PC-3 (cell line): ENCODE data around the gene CHURC1. TPM values are rescaled to one million over a fixed set of nuclear protein-coding genes. Genes with fewer than 3 reads are reported as not detected.
A peak's percentile ranks its signal among the peaks of the same experiment; 100 is the strongest.

ENCODE experiments used
- ATAC-seq: fragments of 200-7000 bp; cut with Tn5 transposase; 2 replicates; pipeline ENCODE4 v1.9.1; 2020; ENCODE audit warnings: mild to moderate bottlenecking, moderate library complexity
- Bru-seq: library from RNA; stranded (reverse); fragments of 400-500 nt; gene quantifications from one replicate; lab custom pipeline; 2021; lab: Mats Ljungman, UMichigan
- BruChase-seq, 2 experiments: library from RNA; stranded (reverse); fragments of 400-500 nt; gene quantifications; one replicate each; lab custom pipeline; 2021; lab: Mats Ljungman, UMichigan
- BruUV-seq: library from RNA; stranded (reverse); fragments of 400-500 nt; replicated peaks from 2 replicates; lab custom pipeline; 2021; lab: Mats Ljungman, UMichigan
- CTCF ChIA-PET: fragments of 300-600 bp; sonication (Branson Sonifier 250); formaldehyde crosslinking; loops from one replicate; lab custom pipeline; 2022; ENCODE audit warnings: antibody characterized with exemption; lab: Charles Lee
- POLR2A ChIA-PET: fragments of 300-600 bp; sonication (Branson Sonifier 250); formaldehyde crosslinking; loops from one replicate; lab custom pipeline; 2022; ENCODE audit warnings: antibody characterized with exemption; ENCODE audit not compliant: unreplicated experiment; lab: Charles Lee
- DNase-seq: peaks from one replicate; pipeline ENCODE4 v3.0.0-alpha.2; 2015
- H2AFZ ChIP-seq: fragments of 300-600 bp; sonication (generic); 2 replicates; pipeline ENCODE4 v1.6.0; 2016; ENCODE audit warnings: antibody characterized with exemption, low read length
- H3F3A ChIP-seq: fragments of 300-600 bp; sonication (generic); one replicate; pipeline ENCODE4 v1.6.0; 2017; ENCODE audit warnings: antibody characterized with exemption, low read length, control low read depth, mild to moderate bottlenecking; ENCODE audit not compliant: unreplicated experiment
- H3K27ac ChIP-seq: fragments of 300-600 bp; sonication (generic); 2 replicates; pipeline ENCODE4 v1.5.1; 2016; ENCODE audit warnings: mild to moderate bottlenecking, low read length
- H3K27me3 ChIP-seq: fragments of 300-600 bp; sonication (generic); 2 replicates; pipeline ENCODE4 v1.6.1; 2016; ENCODE audit warnings: low read length, mixed read lengths
- H3K36me3 ChIP-seq: fragments of 300-600 bp; sonication (generic); 2 replicates; pipeline ENCODE4 v1.6.1; 2016; ENCODE audit warnings: low read depth, mixed run types, low read length, mixed read lengths
- H3K4me1 ChIP-seq: fragments of 300-600 bp; sonication (generic); 2 replicates; pipeline ENCODE4 v1.5.1; 2016; ENCODE audit warnings: low read length; ENCODE audit not compliant: insufficient read depth
- H3K4me2 ChIP-seq: fragments of 300-600 bp; sonication (generic); 2 replicates; pipeline ENCODE4 v1.6.0; 2016; ENCODE audit warnings: low read length
- H3K4me3 ChIP-seq: fragments of 300-600 bp; sonication (generic); 2 replicates; pipeline ENCODE4 v1.5.1; 2016; ENCODE audit warnings: mild to moderate bottlenecking, low read length, mixed read lengths
- H3K79me2 ChIP-seq: fragments of 300-600 bp; sonication (generic); 2 replicates; pipeline ENCODE4 v1.6.1; 2017; ENCODE audit warnings: low read length, mixed read lengths
- H3K9ac ChIP-seq: fragments of 300-600 bp; sonication (generic); 2 replicates; pipeline ENCODE4 v1.6.0; 2016; ENCODE audit warnings: mild to moderate bottlenecking, low read length
- H3K9me2 ChIP-seq: fragments of 300-600 bp; sonication (generic); replicated peaks from 2 replicates; pipeline ENCODE4 v1.6.1; 2016; ENCODE audit warnings: mixed run types, low read length, mixed read lengths
- H3K9me3 ChIP-seq: fragments of 300-600 bp; sonication (generic); 2 replicates; pipeline ENCODE4 v1.6.1; 2016; ENCODE audit warnings: low read length, mixed read lengths
- H4K20me1 ChIP-seq: fragments of 300-600 bp; sonication (generic); 2 replicates; pipeline ENCODE4 v1.6.1; 2016; ENCODE audit warnings: low read length, mixed read lengths
- CTCF ChIP-seq: fragments of 300-600 bp; sonication (generic); conservative IDR thresholded peaks from 2 replicates; pipeline ENCODE4 v1.5.1; 2017; ENCODE audit warnings: antibody characterized with exemption, low read depth, mild to moderate bottlenecking, low read length
- EZH2 ChIP-seq: fragments of 300-600 bp; sonication (generic); IDR thresholded peaks from one replicate; pipeline ENCODE4 v1.6.1; 2017; ENCODE audit warnings: antibody characterized with exemption, mild to moderate bottlenecking, low read length; ENCODE audit not compliant: unreplicated experiment
- EZH2phosphoT487 ChIP-seq: fragments of 300-600 bp; sonication (generic); IDR thresholded peaks from 2 replicates; pipeline ENCODE4 v1.6.1; 2018; ENCODE audit warnings: mild to moderate bottlenecking, antibody characterized with exemption, low read length, borderline replicate concordance
- intact Hi-C: fragments of 100-400 bp; cut with micrococcal nuclease; formaldehyde crosslinking; loops from 2 replicates; pipeline ENCODE4 v1.9.0; 2023
- long read RNA-seq: library from polyadenylated mRNA; unstranded; transcript quantifications from one replicate; pipeline ENCODE4 v2.0.0, GENCODE V29; 2021; ENCODE audit not compliant: unreplicated experiment
- total RNA-seq: library from RNA; depleted of rRNA; stranded (reverse); fragments of >200 nt; gene quantifications from 2 replicates; pipeline ENCODE4 v1.2.3, GENCODE V29; 2014; rRNA removed

The CHURC1 gene
- 44.0 and 50.3 TPM in 2 replicates for total RNA-seq
- percentile 98 among the genes with signal in this experiment for Bru-seq, nascent RNA
- BruChase-seq, experiment 1, labeled RNA remaining after a 6-hour chase: percentile 98 among the genes with signal in this experiment
- percentile 99 among the genes with signal in this experiment for BruChase-seq, experiment 2, labeled RNA remaining after a 2-hour chase
- long read RNA-seq, transcript CHURC1-203 (4 exons, 2,629 nt): major isoform, 141 of 221 reads
- long read RNA-seq, transcript CHURC1-207 (2 exons, 571 nt): minor isoform, 12 of 221 reads
- long read RNA-seq, transcript CHURC1-208 (4 exons, 3,615 nt): minor isoform, 18 of 221 reads
- long read RNA-seq, transcript CHURC1-202 (3 exons, 439 nt): minor isoform, 35 of 221 reads
- long read RNA-seq, partial matches to known transcripts: 10 of 221 reads
- long read RNA-seq, other reads (novel, unspliced or antisense): 3 of 221 reads

GRCh38 chr14:64914237-64915028, at the start of gene CHURC1:
TSS of gene CHURC1 (plus strand) at chr14:64914455. CDS start at chr14:64914496, 41 bp downstream.
- H3K36me3 ChIP-seq: no peaks in the 10 kb centered on the region; the same call in 1 of the 2 replicates
- peaks cover 15% of the 10 kb centered on the region for H3K4me1 ChIP-seq
- H3K27ac ChIP-seq: peak within 1 kb of the TSS; percentile 48
- intact Hi-C loops: loop anchor here (1.0 to 5.0 kb wide), 2 partner anchors 72 to 107 kb away; partner anchors contain the start of gene FNTB
- no peaks in the 10 kb centered on the region for H3K9me2 ChIP-seq
- H3K9me3 ChIP-seq: no peaks in the 10 kb centered on the region
- peak within 1 kb of the TSS; percentile 95 for H3K9ac ChIP-seq
- peak; percentile 100 for DNase-seq
- peak within 1 kb of the TSS; percentile 94 for H3K4me2 ChIP-seq
- peak within 1 kb of the TSS; percentile 85 for H3K4me3 ChIP-seq
- POLR2A ChIA-PET: interaction anchor here (0.5 to 0.7 kb wide), 4 partner anchors 72 to 569 kb away, joined by 3 to 7 read pairs (median 3); no protein-coding TSS in a partner anchor
- H2AFZ ChIP-seq: peak within 1 kb of the TSS; percentile 93
- H3K27me3 ChIP-seq: no peaks in the 10 kb centered on the region
- no TSS peak for BruUV-seq
- 0 out of 2 replicates have a peak, but pooled peaks cover 3% of the 10 kb centered on the region for H4K20me1 ChIP-seq
- H3K79me2 ChIP-seq: peaks cover 50% of the 10 kb centered on the region
- TF ChIP-seq EZH2 (no peak), EZH2phosphoT487 (no peak), CTCF (no peak)
- ATAC-seq: peak; percentile 99
- CTCF ChIA-PET: interaction anchor here (0.5 to 1.2 kb wide), 2 partner anchors 105 to 374 kb away, joined by 3 to 5 read pairs; no protein-coding TSS in a partner anchor
- no peaks in the 10 kb centered on the region for H3F3A ChIP-seq

GRCh38 chr14:64865109-64865508, 49.1 kb upstream of the CHURC1 start:
- Histone ChIP-seq H3K36me3 (no peaks in the 10 kb centered on the region), H3K4me3 (no peak overlapping the region), H3K9me3 (no peaks in the 10 kb centered on the region), H3F3A (no peaks in the 10 kb centered on the region), H3K9me2 (no peaks in the 10 kb centered on the region), H3K9ac (no peak overlapping the region), H4K20me1 (no peaks in the 10 kb centered on the region), H3K27ac (no peak overlapping the region), H3K27me3 (peaks cover 50% of the 10 kb centered on the region), H3K4me2 (no peak overlapping the region), H2AFZ (no peak overlapping the region), H3K79me2 (no peaks in the 10 kb centered on the region), H3K4me1 (no peaks in the 10 kb centered on the region)
- intact Hi-C loops: no loop called here
- DNase-seq (no peak), ATAC-seq (no peak)
- CTCF ChIA-PET: no interaction called here
- POLR2A ChIA-PET: no interaction called here
- no peak for TF ChIP-seq EZH2
- no peak for TF ChIP-seq CTCF
- BruUV-seq: no TSS peak
